NCI-H1417 (cell line): ENCODE measurements around the gene PAM.

Source experiments
- DNase-seq, 3 experiments: peaks; one replicate each; lab custom pipeline; 2025; lab: John Stamatoyannopoulos, UW

Gene PAM

DNA sequence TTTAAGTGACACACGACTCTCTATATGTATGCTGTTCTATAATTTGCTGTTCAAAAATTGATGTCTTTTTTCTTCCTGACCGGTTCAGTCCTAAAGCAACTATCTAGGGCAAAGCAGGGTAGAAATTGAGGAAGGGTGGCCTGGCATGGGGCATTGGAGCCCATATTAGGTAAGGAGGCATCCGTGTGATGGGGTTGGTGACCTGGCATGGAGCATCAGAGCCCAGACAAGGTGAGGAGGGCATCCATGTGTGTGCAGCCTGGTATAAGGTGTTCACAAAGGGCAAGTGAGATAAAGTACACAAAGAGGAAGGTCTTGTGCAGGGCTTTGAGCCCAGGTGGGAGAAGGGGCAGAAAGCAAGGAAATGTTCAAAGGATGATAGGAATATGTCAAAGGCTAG is 104.9 kb downstream of the PAM start:
- DNase-seq, result no peak

GRCh38 chr5:102863058-102863457 is 108.0 kb downstream of the PAM start:
- peak in 2 of 3 experiments; percentile 28 to 63 for DNase-seq

- DNase-seq, result peak in 1 of 3 experiments; percentile 35
These were observed 108.9 kb downstream of the PAM start for GRCh38 chr5:102863764-102864560.

- peak in 1 of 3 experiments; percentile 30 for DNase-seq
These were observed 110.0 kb downstream of the PAM start for GRCh38 chr5:102865171-102865509.

- peak; percentile 31 to 82 (median 71) for DNase-seq
These were observed 110.6 kb downstream of the PAM start for GRCh38 chr5:102865510-102866236.

- DNase-seq, result no peak
These were observed 111.1 kb downstream of the PAM start for GRCh38 chr5:102866237-102866600.

DNA sequence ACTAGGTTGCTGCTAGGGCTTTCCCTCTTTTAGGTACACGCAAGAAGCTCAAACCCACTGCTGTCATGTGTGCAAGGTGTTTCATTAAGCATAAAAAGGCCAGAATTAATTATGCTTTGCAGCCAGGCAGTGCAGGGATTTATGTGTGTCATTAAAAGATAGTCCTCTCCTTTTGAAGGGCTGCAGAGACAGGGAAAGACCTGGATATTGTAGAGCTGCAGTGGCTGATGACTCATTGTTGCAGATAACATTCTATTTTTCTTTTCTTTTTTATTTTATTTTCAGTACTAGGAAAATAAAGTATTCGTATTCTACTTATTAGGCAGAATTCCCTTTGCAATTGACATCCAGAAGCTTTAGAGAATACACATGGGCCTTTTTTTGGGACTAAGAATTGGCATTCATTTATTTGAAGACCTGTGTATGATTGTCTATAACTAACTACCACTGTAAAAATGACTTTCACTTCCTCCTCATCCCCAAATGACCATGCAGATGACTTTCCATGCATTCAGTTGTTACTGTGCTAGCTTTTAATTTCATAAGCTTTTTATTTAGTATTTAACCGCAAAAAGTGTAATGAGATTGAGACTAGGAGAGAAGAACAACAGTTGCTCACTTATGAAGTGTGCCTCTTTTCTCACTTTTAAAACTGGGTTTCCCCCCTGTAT is 113.0 kb downstream of the PAM start:
- peak in 2 of 3 experiments; percentile 4 to 66 for DNase-seq

GRCh38 chr5:102869230-102869629 is 114.1 kb downstream of the PAM start:
- no peak for DNase-seq

DNA sequence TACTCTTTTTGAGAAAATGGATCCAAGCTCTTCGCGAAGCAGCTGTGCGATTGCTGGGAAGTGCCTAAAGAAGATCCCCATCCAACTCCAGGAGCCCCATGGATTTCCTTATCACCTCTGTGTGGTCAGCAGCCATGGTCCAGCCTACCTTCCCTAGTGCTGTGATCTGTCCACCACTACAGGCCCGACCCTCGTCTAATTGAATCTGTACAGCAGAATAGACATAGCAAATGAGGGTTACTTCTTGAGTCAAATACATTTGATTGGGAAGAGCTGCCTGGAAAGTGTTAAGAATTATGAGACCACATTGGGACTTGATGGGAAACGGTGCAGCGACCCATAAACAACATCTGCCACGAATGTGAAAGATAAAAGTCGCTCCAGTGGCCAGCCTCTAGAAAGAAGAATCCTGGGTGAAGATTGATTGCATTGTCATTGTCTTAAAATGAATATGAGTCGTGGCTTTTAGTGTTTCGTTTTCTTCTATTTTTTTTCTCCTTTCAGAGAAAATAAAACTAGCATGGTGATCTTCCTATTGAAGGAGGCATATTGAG is 118.4 kb downstream of the PAM start:
- DNase-seq, result peak in 1 of 3 experiments; percentile 34

DNA sequence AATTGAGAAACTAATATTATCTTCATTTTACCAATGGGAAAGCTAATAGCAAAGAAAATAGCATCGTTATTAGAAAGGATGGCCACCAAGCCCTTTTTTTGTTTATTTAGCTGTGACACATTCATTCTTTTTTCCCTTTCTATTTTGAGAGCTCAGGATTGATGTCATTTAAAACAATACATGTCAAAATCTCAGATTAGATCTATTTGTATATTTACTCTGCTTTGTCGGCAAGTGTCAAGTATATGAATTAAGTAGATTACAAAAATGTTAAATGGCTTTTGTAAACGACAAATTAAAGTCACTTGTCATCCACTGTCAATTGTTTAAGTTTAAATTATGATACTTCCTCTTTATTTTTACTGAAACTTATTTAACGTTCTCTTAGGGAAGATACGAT is 118.9 kb downstream of the PAM start:
- peak in 1 of 3 experiments; percentile 71 for DNase-seq

- no peak for DNase-seq
These were observed 120.6 kb downstream of the PAM start for GRCh38 chr5:102875721-102876123.

- DNase-seq, result no peak
These were observed 121.5 kb downstream of the PAM start for GRCh38 chr5:102876610-102877009.

DNA sequence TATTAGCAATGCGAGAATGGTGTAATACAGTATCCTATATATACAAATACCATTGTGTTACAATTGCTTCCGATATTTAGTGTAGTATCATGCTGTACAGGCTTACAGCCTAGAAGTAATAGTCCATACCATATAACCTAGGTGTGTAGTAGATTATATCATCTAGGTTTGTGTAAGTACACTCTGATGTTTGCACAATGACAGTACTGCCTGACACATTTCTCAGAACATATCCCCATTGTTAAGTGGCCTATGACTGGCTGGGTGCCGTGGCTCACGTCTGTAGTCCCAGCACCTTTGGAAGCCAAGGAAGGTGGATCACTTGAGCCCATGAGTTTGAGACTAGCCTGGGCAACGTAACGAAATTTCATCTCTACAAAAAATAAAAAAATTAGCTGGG is 124.6 kb downstream of the PAM start:
- DNase-seq, result no peak

GRCh38 chr5:102886586-102886985 is 131.5 kb downstream of the PAM start:
- peak in 1 of 3 experiments; percentile 17 for DNase-seq

DNA sequence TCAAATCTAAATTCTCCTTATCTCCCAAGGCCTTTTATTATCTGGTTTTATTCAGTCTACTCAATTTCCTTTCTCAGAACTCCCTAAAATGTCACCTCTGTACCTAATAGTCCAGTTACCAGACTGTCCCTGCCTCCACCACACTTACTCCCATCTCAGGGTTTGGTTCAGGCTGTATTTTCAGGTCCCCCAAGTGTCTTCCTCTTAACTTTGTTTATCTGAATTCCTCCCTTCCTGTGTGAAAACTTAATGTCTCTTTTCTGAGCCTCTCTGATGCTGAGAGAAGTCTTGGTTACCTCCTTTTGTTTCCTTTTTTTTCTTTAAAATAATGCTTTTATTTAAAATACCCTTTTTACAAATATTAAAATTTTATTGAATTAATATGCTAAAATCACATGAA is 133.4 kb downstream of the PAM start:
- DNase-seq, result no peak

DNA sequence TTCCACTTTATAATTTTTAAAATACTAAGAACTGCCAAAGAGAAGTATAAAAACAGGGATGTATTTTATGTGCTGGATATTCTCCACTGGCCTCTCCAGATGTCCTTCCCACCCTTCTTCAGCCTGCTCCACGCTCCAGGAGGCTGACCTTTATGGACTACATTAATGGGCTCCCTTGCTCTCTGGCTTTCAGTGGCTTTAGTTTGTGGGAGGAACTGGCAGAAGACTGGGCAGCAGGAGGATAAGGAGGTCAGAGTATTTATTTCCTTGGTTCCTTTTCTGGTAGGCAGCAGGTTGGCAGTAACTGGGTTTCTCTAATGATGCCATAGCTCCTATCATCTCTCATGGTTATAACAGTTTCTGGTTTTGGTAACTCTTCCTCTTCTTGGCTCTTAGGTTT is 133.9 kb downstream of the PAM start:
- no peak for DNase-seq

DNA sequence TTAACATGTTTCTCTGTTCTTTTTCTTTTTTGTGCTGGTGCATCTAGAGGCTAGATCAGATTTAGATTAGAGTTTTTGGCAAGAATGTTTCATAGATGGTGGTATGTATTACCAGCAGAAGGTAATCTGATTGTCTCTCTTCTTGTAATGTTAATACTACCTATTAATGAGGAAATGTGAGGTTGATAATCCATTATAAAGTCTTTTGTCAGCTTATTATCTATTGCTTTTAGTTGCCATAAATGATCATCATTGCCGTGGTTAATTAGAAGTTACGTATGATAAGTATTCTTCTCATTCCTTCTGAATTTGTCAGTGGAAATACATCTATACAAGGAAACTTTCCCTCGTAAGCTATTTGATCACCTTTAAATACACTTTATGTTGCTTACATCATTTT is 135.0 kb downstream of the PAM start:
- DNase-seq, result no peak

GRCh38 chr5:102891175-102891574 is 136.1 kb downstream of the PAM start:
- no peak for DNase-seq

DNA sequence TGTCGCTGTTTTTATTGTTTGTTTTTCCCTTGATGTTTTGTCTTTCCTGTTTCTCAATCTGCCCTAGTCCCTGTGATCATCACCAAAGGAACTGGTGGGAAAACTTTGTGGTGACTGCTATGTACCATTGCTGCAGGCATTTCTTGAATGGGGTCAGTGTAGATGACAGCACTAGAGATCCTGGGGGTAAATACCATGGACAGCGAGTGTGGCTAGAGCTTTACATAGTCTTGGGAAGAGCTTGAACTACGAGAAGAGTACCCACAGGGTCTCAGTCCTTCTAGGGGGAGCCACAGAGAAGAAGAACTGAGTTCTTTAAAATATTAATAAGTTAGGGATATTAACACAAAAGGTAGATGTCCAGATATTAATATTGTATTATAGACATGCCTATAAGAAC is 138.8 kb downstream of the PAM start:
- DNase-seq, result no peak

GRCh38 chr5:102895234-102895633 is 140.1 kb downstream of the PAM start:
- DNase-seq, result no peak

GRCh38 chr5:102895976-102896375 is 140.9 kb downstream of the PAM start:
- no peak for DNase-seq

GRCh38 chr5:102901424-102902134 is 146.5 kb downstream of the PAM start:
- DNase-seq, result peak in 1 of 3 experiments; percentile 57
